GM12872 (cell line): ENCODE data around the gene LIN28A.

Experiments used
- CTCF ChIP-seq: IDR thresholded peaks from 3 replicates; pipeline ENCODE4 v1.5.1; 2011; ENCODE audit warnings: low read depth, mild to moderate bottlenecking, low read length, moderate library complexity; ENCODE audit not compliant: insufficient read depth

Gene LIN28A

GRCh38 chr1:26419494-26419893 lies 8.9 kb downstream of the LIN28A start:
- TF ChIP-seq CTCF, result no peak

GRCh38 chr1:26429721-26430120 lies 19.1 kb downstream of the LIN28A start:
- TF ChIP-seq CTCF, result no peak

- no peak for TF ChIP-seq CTCF
Observed at GRCh38 chr1:26431979-26432695, 21.5 kb downstream of the LIN28A start, which contains the start of gene DHDDS. TSS of gene DHDDS (plus strand) at chr1:26432321. CDS start at chr1:26432946, 625 bp downstream.

GRCh38 chr1:26432793-26433192 lies 22.2 kb downstream of the LIN28A start:
- TF ChIP-seq CTCF, result no peak

GRCh38 chr1:26434161-26434752 lies 23.6 kb downstream of the LIN28A start:
- no peak for TF ChIP-seq CTCF

GRCh38 chr1:26438041-26438440 lies 27.4 kb downstream of the LIN28A start:
- no peak for TF ChIP-seq CTCF

- TF ChIP-seq CTCF, result no peak
Observed at GRCh38 chr1:26440259-26440658, 29.6 kb downstream of the LIN28A start.
